ENCODE measurements around the gene CHRNB1.
A peak's percentile ranks its signal among the peaks of the same experiment; 100 is the strongest.

The CHRNB1 gene

DNA sequence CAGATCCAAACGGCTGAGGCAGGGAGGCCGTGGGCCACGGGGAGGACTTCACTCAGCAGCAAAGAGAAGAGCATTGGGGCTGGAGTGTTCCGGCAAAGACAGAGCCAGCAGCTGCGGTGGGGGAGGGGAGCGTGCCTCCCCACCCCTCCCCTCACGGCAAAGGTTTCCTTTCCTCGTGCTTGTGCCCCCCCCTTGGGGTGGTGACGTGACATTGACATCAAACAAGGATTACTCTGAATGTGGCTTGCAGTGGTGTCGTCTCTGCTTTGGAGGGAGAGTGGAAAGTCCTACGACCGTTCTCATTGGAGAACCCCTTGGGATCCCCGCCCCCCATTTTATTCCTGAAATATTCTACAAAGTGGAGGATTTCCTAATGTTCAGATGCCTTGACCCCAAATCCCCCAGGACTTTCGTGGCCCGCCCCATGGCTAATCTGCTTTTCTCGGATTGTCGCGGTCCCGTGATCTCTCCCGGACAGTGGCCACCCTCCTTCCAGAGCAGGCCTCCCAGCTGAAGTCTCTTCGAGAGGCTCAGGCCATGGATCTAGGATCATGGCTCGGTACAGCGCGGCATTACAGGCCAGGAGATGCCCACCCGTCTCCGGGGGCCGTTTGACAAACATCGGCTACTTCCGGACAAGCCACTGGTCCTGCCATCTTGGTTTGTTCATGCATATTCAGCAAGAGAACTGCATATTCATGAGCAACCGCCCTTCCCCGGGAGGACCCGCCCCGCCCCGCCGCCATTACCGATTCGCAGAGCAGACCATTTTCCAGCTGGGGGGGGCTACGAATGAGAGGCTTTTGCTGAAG lies 38.6 kb downstream of the CHRNB1 start (continued):
- TF ChIP-seq YY1 (tag by site-specific recombination; IDR thresholded peaks at IDR 0.05) (peak; percentile 70; the same call in 1 of the 2 replicates), ZNF621 (tag by site-specific recombination; IDR thresholded peaks at IDR 0.05) (no peak), ZNF785 (tag by site-specific recombination; IDR thresholded peaks at IDR 0.05) (no peak), KLF7 (tag by site-specific recombination; IDR thresholded peaks at IDR 0.05; ENCODE audit: borderline replicate concordance) (no peak; the same call in 1 of the 2 replicates), ZNF521 (tag by site-specific recombination; IDR thresholded peaks at IDR 0.05) (no peak), ZNF777 (tag by site-specific recombination; IDR thresholded peaks at IDR 0.05; ENCODE audit: borderline replicate concordance) (no peak), KLF9 (tag by site-specific recombination; IDR thresholded peaks at IDR 0.05; ENCODE audit: low read depth) (peak; percentile 64), ZNF10 (tag by site-specific recombination; IDR thresholded peaks at IDR 0.05) (no peak), GLIS1 (tag by site-specific recombination; IDR thresholded peaks at IDR 0.05) (peak; percentile 76), ZNF76 (tag by site-specific recombination; IDR thresholded peaks at IDR 0.05; ENCODE audit: borderline replicate concordance, low read depth) (no peak), ZBTB17 (tag by site-specific recombination; IDR thresholded peaks at IDR 0.05) (peak; percentile 76), ZNF423 (tag by site-specific recombination; IDR thresholded peaks at IDR 0.05) (peak; percentile 58; the same call in 1 of the 2 replicates), SP2 (tag by site-specific recombination; IDR thresholded peaks at IDR 0.05) (peak; percentile 62)
- TF ChIP-seq, protein P1, sequence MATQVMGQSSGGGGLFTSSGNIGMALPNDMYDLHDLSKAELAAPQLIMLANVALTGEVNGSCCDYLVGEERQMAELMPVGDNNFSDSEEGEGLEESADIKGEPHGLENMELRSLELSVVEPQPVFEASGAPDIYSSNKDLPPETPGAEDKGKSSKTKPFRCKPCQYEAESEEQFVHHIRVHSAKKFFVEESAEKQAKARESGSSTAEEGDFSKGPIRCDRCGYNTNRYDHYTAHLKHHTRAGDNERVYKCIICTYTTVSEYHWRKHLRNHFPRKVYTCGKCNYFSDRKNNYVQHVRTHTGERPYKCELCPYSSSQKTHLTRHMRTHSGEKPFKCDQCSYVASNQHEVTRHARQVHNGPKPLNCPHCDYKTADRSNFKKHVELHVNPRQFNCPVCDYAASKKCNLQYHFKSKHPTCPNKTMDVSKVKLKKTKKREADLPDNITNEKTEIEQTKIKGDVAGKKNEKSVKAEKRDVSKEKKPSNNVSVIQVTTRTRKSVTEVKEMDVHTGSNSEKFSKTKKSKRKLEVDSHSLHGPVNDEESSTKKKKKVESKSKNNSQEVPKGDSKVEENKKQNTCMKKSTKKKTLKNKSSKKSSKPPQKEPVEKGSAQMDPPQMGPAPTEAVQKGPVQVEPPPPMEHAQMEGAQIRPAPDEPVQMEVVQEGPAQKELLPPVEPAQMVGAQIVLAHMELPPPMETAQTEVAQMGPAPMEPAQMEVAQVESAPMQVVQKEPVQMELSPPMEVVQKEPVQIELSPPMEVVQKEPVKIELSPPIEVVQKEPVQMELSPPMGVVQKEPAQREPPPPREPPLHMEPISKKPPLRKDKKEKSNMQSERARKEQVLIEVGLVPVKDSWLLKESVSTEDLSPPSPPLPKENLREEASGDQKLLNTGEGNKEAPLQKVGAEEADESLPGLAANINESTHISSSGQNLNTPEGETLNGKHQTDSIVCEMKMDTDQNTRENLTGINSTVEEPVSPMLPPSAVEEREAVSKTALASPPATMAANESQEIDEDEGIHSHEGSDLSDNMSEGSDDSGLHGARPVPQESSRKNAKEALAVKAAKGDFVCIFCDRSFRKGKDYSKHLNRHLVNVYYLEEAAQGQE (tag by site-specific recombination; IDR thresholded peaks at IDR 0.05), result no peak
- TF ChIP-seq, protein P2, sequence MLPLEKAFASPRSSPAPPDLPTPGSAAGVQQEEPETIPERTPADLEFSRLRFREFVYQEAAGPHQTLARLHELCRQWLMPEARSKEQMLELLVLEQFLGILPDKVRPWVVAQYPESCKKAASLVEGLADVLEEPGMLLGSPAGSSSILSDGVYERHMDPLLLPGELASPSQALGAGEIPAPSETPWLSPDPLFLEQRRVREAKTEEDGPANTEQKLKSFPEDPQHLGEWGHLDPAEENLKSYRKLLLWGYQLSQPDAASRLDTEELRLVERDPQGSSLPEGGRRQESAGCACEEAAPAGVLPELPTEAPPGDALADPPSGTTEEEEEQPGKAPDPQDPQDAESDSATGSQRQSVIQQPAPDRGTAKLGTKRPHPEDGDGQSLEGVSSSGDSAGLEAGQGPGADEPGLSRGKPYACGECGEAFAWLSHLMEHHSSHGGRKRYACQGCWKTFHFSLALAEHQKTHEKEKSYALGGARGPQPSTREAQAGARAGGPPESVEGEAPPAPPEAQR (tag by site-specific recombination; IDR thresholded peaks at IDR 0.05), result 0 out of 2 replicates have a peak, but pooled peaks have one; percentile 6
- TF ChIP-seq, protein P3, sequence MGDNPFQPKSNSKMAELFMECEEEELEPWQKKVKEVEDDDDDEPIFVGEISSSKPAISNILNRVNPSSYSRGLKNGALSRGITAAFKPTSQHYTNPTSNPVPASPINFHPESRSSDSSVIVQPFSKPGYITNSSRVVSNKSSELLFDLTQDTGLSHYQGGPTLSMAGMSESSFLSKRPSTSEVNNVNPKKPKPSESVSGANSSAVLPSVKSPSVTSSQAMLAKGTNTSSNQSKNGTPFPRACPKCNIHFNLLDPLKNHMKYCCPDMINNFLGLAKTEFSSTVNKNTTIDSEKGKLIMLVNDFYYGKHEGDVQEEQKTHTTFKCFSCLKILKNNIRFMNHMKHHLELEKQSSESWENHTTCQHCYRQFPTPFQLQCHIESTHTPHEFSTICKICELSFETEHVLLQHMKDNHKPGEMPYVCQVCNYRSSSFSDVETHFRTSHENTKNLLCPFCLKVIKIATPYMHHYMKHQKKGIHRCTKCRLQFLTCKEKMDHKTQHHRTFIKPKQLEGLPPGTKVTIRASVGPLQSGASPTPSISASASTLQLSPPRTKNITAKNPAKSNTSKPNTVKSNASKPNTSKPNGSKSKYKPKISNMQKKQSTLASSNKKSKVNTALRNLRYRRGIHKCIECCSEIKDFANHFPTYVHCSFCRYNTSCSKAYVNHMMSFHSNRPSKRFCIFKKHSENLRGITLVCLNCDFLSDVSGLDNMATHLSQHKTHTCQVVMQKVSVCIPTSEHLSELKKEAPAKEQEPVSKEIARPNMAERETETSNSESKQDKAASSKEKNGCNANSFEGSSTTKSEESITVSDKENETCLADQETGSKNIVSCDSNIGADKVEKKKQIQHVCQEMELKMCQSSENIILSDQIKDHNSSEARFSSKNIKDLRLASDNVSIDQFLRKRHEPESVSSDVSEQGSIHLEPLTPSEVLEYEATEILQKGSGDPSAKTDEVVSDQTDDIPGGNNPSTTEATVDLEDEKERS (tag by site-specific recombination; IDR thresholded peaks at IDR 0.05), result no peak
- TF ChIP-seq, protein P4, sequence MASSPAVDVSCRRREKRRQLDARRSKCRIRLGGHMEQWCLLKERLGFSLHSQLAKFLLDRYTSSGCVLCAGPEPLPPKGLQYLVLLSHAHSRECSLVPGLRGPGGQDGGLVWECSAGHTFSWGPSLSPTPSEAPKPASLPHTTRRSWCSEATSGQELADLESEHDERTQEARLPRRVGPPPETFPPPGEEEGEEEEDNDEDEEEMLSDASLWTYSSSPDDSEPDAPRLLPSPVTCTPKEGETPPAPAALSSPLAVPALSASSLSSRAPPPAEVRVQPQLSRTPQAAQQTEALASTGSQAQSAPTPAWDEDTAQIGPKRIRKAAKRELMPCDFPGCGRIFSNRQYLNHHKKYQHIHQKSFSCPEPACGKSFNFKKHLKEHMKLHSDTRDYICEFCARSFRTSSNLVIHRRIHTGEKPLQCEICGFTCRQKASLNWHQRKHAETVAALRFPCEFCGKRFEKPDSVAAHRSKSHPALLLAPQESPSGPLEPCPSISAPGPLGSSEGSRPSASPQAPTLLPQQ (tag by site-specific recombination; IDR thresholded peaks at IDR 0.05), result no peak
- TF ChIP-seq, protein P5, sequence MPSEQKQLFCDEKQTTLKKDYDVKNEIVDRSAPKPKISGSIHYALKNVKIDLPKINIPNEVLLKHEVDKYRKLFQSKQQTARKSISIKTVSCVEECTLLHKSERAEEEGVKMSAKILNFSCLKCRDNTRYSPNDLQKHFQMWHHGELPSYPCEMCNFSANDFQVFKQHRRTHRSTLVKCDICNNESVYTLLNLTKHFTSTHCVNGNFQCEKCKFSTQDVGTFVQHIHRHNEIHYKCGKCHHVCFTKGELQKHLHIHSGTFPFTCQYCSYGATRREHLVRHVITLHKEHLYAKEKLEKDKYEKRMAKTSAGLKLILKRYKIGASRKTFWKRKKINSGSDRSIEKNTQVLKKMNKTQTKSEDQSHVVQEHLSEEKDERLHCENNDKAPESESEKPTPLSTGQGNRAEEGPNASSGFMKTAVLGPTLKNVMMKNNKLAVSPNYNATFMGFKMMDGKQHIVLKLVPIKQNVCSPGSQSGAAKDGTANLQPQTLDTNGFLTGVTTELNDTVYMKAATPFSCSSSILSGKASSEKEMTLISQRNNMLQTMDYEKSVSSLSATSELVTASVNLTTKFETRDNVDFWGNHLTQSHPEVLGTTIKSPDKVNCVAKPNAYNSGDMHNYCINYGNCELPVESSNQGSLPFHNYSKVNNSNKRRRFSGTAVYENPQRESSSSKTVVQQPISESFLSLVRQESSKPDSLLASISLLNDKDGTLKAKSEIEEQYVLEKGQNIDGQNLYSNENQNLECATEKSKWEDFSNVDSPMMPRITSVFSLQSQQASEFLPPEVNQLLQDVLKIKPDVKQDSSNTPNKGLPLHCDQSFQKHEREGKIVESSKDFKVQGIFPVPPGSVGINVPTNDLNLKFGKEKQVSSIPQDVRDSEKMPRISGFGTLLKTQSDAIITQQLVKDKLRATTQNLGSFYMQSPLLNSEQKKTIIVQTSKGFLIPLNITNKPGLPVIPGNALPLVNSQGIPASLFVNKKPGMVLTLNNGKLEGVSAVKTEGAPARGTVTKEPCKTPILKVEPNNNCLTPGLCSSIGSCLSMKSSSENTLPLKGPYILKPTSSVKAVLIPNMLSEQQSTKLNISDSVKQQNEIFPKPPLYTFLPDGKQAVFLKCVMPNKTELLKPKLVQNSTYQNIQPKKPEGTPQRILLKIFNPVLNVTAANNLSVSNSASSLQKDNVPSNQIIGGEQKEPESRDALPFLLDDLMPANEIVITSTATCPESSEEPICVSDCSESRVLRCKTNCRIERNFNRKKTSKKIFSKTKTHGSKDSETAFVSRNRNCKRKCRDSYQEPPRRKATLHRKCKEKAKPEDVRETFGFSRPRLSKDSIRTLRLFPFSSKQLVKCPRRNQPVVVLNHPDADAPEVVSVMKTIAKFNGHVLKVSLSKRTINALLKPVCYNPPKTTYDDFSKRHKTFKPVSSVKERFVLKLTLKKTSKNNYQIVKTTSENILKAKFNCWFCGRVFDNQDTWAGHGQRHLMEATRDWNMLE (tag by site-specific recombination; conservative IDR thresholded peaks at IDR 0.05; ENCODE audit: low read depth), result no peak
- TF ChIP-seq, protein P6, sequence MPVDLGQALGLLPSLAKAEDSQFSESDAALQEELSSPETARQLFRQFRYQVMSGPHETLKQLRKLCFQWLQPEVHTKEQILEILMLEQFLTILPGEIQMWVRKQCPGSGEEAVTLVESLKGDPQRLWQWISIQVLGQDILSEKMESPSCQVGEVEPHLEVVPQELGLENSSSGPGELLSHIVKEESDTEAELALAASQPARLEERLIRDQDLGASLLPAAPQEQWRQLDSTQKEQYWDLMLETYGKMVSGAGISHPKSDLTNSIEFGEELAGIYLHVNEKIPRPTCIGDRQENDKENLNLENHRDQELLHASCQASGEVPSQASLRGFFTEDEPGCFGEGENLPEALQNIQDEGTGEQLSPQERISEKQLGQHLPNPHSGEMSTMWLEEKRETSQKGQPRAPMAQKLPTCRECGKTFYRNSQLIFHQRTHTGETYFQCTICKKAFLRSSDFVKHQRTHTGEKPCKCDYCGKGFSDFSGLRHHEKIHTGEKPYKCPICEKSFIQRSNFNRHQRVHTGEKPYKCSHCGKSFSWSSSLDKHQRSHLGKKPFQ (tag by site-specific recombination; IDR thresholded peaks at IDR 0.05), result no peak
- TF ChIP-seq, protein P7, sequence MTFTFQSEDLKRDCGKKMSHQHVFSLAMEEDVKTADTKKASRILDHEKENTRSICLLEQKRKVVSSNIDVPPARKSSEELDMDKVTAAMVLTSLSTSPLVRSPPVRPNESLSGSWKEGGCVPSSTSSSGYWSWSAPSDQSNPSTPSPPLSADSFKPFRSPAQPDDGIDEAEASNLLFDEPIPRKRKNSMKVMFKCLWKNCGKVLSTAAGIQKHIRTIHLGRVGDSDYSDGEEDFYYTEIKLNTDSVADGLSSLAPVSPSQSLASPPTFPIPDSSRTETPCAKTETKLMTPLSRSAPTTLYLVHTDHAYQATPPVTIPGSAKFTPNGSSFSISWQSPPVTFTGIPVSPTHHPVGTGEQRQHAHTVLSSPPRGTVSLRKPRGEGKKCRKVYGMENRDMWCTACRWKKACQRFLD (tag by site-specific recombination; IDR thresholded peaks at IDR 0.05), result no peak
